Spleen (tissue), 7 donors: Measurements from ENCODE around the gene NFIB.

Source experiments
- POLR2AphosphoS5 ChIP-seq, 3 donors: sonication (generic); formaldehyde crosslinking; IDR thresholded peaks; one replicate each; pipeline ENCODE4 v1.5.1; 2017; ENCODE audit warnings: antibody characterized with exemption in 3 of 3
- TF ChIP-seq, protein P1 (sequence below), 11 experiments: fragments of 200-600 bp in 7 of 11; fragments of 450-650 bp in 4 of 11; sonication (generic) in 4 of 11; IDR thresholded peaks in 8 of 11; conservative IDR thresholded peaks in 3 of 11; 1 replicate in 7 of 11; 2 replicates in 4 of 11; pipeline versions ENCODE4 v1.4.0 to v1.8.0; 2016 to 2021; ENCODE audit warnings: antibody characterized with exemption in 11 of 11, inconsistent platforms in 4 of 11, mild to moderate bottlenecking in 1 of 11
- donor health status: DM: no; HTN: no; CAD: no; lungs with moderate emphysema.
- donor health status: DM: no; HTN: no; CAD: no.
- donor health status: DM: no; HTN: no; CAD: no.

DNA sequence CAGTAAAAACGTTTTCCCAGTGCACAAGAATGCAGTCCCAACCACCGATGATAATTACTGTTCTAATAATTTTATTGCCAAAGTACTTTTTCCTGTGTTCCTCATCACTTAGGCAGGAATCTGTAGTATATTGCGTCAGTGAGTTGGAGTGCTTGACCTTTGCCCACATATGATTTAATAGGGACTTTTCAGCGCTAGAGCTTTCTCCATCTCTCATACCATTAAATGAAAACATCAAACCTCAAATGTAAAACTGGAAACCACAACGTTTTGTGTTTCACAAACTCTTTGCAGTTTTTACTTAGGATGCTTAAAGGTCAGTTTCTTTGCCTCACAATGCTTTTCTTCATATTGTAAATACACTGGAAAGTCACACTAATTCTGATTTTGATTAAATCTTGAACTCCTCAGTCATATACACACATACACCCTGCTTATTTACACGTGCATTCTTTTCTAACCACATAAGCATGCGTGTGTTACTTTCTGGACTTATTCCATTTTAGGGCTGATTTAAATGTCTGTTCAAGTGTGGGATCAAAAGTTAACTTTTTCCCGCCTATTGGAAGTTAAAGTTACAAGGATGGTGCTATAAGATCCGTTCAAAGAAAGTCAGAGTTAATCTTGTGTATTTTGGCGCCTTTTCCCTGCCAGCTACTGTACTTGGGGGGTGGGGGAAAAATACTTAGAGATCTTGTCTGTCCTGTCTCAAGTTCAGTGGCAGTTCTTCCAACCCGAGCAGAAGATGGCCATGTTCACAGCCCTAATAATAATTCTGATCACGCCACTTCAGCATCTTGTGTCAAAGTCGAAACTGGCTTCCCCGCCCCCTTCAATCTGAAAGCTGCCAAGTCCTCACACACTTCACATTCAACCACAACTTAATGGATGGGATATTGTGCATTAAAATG, 6.6 kb upstream of the NFIB start:
- TF ChIP-seq POLR2AphosphoS5 (IDR thresholded peaks at IDR 0.05): no peak
- TF ChIP-seq, protein P1, sequence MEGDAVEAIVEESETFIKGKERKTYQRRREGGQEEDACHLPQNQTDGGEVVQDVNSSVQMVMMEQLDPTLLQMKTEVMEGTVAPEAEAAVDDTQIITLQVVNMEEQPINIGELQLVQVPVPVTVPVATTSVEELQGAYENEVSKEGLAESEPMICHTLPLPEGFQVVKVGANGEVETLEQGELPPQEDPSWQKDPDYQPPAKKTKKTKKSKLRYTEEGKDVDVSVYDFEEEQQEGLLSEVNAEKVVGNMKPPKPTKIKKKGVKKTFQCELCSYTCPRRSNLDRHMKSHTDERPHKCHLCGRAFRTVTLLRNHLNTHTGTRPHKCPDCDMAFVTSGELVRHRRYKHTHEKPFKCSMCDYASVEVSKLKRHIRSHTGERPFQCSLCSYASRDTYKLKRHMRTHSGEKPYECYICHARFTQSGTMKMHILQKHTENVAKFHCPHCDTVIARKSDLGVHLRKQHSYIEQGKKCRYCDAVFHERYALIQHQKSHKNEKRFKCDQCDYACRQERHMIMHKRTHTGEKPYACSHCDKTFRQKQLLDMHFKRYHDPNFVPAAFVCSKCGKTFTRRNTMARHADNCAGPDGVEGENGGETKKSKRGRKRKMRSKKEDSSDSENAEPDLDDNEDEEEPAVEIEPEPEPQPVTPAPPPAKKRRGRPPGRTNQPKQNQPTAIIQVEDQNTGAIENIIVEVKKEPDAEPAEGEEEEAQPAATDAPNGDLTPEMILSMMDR (IDR thresholded peaks at IDR 0.05 in 8 of 11, conservative IDR thresholded peaks at IDR 0.05 in 3 of 11): no peak
